SU-DHL-6 (cell line): ENCODE results near the gene SYT7.

Source experiments
- H2AFZ ChIP-seq: fragments of 200-600 bp; sonication (generic); 2 replicates; pipeline ENCODE4 v1.6.1; 2014; ENCODE audit warnings: low read depth, mild to moderate bottlenecking, moderate library complexity, mixed read lengths, antibody characterized with exemption, low read length; ENCODE audit not compliant: severe bottlenecking
- H3F3A ChIP-seq: fragments of 200-600 bp; shearing (Covaris generic); 2 replicates; pipeline ENCODE4 v1.6.0; 2016; ENCODE audit warnings: antibody characterized with exemption, mild to moderate bottlenecking; ENCODE audit not compliant: insufficient read depth
- H3K27ac ChIP-seq: fragments of 200-600 bp; sonication (generic); 2 replicates; pipeline ENCODE4 v1.5.1; 2016; ENCODE audit warnings: low read depth, mild to moderate bottlenecking, low read length, moderate library complexity, mixed read lengths
- H3K27me3 ChIP-seq: fragments of 200-600 bp; sonication (generic), shearing (Covaris generic); 2 replicates; pipeline ENCODE4 v1.6.0; 2014; ENCODE audit warnings: mild to moderate bottlenecking, low read length
- H3K36me3 ChIP-seq: fragments of 200-600 bp; sonication (generic); 2 replicates; pipeline ENCODE4 v1.6.1; 2014; ENCODE audit warnings: mild to moderate bottlenecking, low read length, mixed read lengths
- H3K4me2 ChIP-seq: fragments of 300-600, 200-600 bp; shearing (Covaris generic), sonication (generic); 2 replicates; pipeline ENCODE4 v1.6.0; 2014; ENCODE audit warnings: low read length, low read depth, mild to moderate bottlenecking; ENCODE audit not compliant: poor library complexity, severe bottlenecking
- H3K4me3 ChIP-seq: fragments of 200-600 bp; sonication (generic); 2 replicates; pipeline ENCODE4 v1.5.1; 2014; ENCODE audit warnings: antibody characterized with exemption, low read length, mild to moderate bottlenecking, mixed read lengths; ENCODE audit not compliant: insufficient read depth, poor library complexity, severe bottlenecking
- H3K79me2 ChIP-seq: fragments of 200-600 bp; sonication (generic); 2 replicates; pipeline ENCODE4 v1.6.1; 2014; ENCODE audit warnings: mild to moderate bottlenecking, low read length, moderate library complexity; ENCODE audit not compliant: insufficient read depth
- H3K9ac ChIP-seq: fragments of 200-600 bp; sonication (generic); 2 replicates; pipeline ENCODE4 v1.7.0; 2014; ENCODE audit warnings: mild to moderate bottlenecking, low read length
- H3K9me2 ChIP-seq: fragments of 200-600 bp; sonication (generic); replicated peaks from 2 replicates; pipeline ENCODE4 v1.6.1; 2014; ENCODE audit warnings: low read length; ENCODE audit not compliant: insufficient read depth
- H3K9me3 ChIP-seq: fragments of 200-600 bp; sonication (generic); 2 replicates; pipeline ENCODE4 v1.6.1; 2014; ENCODE audit warnings: low read length, mixed read lengths; ENCODE audit not compliant: insufficient read depth
- H4K20me1 ChIP-seq: fragments of 200-600 bp; sonication (generic); 2 replicates; pipeline ENCODE4 v1.6.1; 2014; ENCODE audit warnings: low read depth, mild to moderate bottlenecking, antibody characterized with exemption, low read length, moderate library complexity, mixed read lengths
- EZH2phosphoT487 ChIP-seq: fragments of 200-600 bp; sonication (generic), shearing (Covaris generic); conservative IDR thresholded peaks from 2 replicates; pipeline ENCODE4 v1.6.1; 2018; ENCODE audit warnings: mild to moderate bottlenecking, antibody characterized with exemption, low read length, moderate library complexity, mixed read lengths
- TF ChIP-seq, protein P1 (sequence below): fragments of 200-600 bp; sonication (generic); IDR thresholded peaks from one replicate; pipeline ENCODE4 v1.5.1; 2017; ENCODE audit warnings: antibody characterized with exemption, mild to moderate bottlenecking, low read length, moderate library complexity; ENCODE audit not compliant: insufficient read depth, poor library complexity, severe bottlenecking

The SYT7 gene

DNA sequence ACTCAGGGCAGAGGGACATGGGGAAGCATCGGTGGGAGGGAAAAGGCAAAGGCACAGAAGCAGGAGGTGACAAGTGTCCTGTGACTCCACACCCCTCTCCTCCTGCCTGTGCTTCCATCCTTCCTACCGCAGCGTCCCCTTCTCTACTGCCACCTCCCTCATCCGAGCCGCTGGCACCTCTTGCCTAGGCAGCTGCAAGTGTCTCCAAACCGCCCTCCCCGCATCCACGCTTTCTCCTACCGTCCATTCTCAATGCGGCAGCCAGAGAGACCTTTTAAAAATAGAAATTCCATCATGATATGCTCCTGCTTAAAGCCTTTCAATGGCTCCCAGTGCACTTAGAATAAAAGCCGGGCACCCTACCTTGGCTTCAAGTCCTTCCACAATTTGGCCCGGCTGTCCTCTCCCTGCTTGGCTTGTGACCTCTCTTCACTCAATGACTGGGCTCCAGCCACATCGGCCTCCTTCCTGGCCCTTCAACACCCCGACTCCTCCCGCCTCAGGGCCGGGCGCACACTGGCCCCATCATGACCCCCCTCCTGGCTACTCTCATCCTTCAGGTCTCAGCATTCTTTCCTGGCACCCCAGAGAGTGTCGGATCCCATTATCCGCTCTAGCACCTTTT lies 55.8 kb downstream of the SYT7 start:
- H3K9me3 ChIP-seq = no peaks in the 10 kb centered on the region
- no peak overlapping the region for H3K4me3 ChIP-seq
- no peak overlapping the region for H3K4me2 ChIP-seq
- no peaks in the 10 kb centered on the region for H3F3A ChIP-seq
- H3K9me2 ChIP-seq = no peaks in the 10 kb centered on the region
- no peak for TF ChIP-seq EZH2phosphoT487
- TF ChIP-seq, protein P1, sequence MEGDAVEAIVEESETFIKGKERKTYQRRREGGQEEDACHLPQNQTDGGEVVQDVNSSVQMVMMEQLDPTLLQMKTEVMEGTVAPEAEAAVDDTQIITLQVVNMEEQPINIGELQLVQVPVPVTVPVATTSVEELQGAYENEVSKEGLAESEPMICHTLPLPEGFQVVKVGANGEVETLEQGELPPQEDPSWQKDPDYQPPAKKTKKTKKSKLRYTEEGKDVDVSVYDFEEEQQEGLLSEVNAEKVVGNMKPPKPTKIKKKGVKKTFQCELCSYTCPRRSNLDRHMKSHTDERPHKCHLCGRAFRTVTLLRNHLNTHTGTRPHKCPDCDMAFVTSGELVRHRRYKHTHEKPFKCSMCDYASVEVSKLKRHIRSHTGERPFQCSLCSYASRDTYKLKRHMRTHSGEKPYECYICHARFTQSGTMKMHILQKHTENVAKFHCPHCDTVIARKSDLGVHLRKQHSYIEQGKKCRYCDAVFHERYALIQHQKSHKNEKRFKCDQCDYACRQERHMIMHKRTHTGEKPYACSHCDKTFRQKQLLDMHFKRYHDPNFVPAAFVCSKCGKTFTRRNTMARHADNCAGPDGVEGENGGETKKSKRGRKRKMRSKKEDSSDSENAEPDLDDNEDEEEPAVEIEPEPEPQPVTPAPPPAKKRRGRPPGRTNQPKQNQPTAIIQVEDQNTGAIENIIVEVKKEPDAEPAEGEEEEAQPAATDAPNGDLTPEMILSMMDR = no peak
- H3K27me3 ChIP-seq = no peaks in the 10 kb centered on the region
- no peak overlapping the region for H3K27ac ChIP-seq
- no peaks in the 10 kb centered on the region for H3K79me2 ChIP-seq
- H3K36me3 ChIP-seq = no peaks in the 10 kb centered on the region
- no peak overlapping the region for H2AFZ ChIP-seq
- no peaks in the 10 kb centered on the region for H4K20me1 ChIP-seq
- no peak overlapping the region for H3K9ac ChIP-seq

DNA sequence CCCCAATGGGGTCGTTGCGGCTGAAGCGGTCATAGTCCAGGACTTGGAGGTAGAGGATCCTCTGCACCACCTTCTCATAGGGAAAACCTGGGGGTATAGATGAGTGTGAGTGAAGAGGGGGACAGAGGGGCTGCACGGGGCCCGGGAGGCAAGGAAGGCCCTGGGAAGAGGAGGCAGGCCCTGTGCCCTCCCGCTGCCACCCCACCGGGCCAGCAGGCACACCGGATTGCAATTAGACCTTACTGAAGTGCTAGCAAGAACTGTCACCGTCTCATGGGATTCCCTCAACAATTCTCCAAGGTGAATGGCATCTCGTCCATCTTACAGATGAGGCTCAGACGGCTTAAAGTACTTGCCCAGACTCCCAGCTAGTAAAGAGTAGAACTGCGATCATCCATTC lies 56.4 kb downstream of the SYT7 start:
- no peaks in the 10 kb centered on the region for H3K9me3 ChIP-seq
- H3K27me3 ChIP-seq = no peaks in the 10 kb centered on the region
- H3F3A ChIP-seq = no peaks in the 10 kb centered on the region
- no peak overlapping the region for H2AFZ ChIP-seq
- H3K4me3 ChIP-seq = no peak overlapping the region
- no peaks in the 10 kb centered on the region for H3K36me3 ChIP-seq
- H3K9me2 ChIP-seq = no peaks in the 10 kb centered on the region
- H3K79me2 ChIP-seq = no peaks in the 10 kb centered on the region
- no peak overlapping the region for H3K9ac ChIP-seq
- H4K20me1 ChIP-seq = no peaks in the 10 kb centered on the region
- no peak for TF ChIP-seq EZH2phosphoT487
- TF ChIP-seq, protein P1 = no peak
- H3K27ac ChIP-seq = no peak overlapping the region
- H3K4me2 ChIP-seq = no peak overlapping the region

DNA sequence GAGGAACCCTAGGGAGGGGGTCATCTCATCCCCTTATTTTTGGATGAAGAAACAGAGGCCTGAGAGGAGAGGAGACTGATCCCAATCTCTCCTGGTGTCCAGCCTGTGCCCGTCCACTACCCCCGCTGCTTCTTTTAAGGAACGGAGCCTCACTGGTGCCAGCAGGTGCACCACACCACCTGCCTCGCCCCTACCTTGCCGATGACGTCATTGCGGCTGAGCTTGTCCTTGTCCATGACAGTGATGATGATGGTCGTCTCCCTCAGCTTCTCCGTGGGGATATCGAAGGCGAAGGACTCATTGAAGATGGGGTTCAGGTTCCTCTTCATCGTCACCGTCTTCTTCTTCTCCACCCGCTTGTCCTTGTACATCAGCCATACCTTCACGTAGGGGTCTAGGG lies 58.0 kb downstream of the SYT7 start:
- no peaks in the 10 kb centered on the region for H3K36me3 ChIP-seq
- H3K9me3 ChIP-seq = no peaks in the 10 kb centered on the region
- no peak overlapping the region for H2AFZ ChIP-seq
- H3K27me3 ChIP-seq = no peaks in the 10 kb centered on the region
- no peaks in the 10 kb centered on the region for H3K79me2 ChIP-seq
- no peaks in the 10 kb centered on the region for H3F3A ChIP-seq
- no peaks in the 10 kb centered on the region for H3K9me2 ChIP-seq
- H4K20me1 ChIP-seq = no peaks in the 10 kb centered on the region
- TF ChIP-seq, protein P1 = no peak
- no peak for TF ChIP-seq EZH2phosphoT487
- no peak overlapping the region for H3K27ac ChIP-seq
- no peak overlapping the region for H3K4me2 ChIP-seq
- no peak overlapping the region for H3K4me3 ChIP-seq
- no peak overlapping the region for H3K9ac ChIP-seq
